Uterus (tissue), 4 donors: ENCODE results near the gene GIPC2. TPM values are rescaled to one million over a fixed set of nuclear protein-coding genes. Genes with fewer than 3 reads are reported as not detected.

Experiments
- DNase-seq, 2 donors: peaks; one replicate each; pipeline ENCODE4 v3.0.0-alpha.2; 2019 to 2020
- H3K27ac ChIP-seq, 2 donors: fragments of 200-600 bp; sonication (generic); 1 replicate in 1 of 2; 2 replicates in 1 of 2; pipeline ENCODE4 v1.5.1; 2016 to 2018
- H3K27me3 ChIP-seq, 2 donors: fragments of 200-600 bp; sonication (generic); one replicate each; pipeline ENCODE4 v1.5.1; 2018 to 2019; ENCODE audit warnings: control low read depth in 1 of 2
- H3K36me3 ChIP-seq, 2 donors: fragments of 200-600 bp; sonication (generic); one replicate each; pipeline ENCODE4 v1.5.1; 2019; ENCODE audit warnings: control low read depth in 1 of 2
- H3K4me1 ChIP-seq, 2 donors: fragments of 200-600 bp; sonication (generic); one replicate each; pipeline ENCODE4 v1.5.1; 2018 to 2019; ENCODE audit warnings: control low read depth in 1 of 2
- H3K4me3 ChIP-seq, 2 donors: fragments of 200-600 bp; sonication (generic); 1 replicate in 1 of 2; 2 replicates in 1 of 2; pipeline ENCODE4 v1.5.1; 2018 to 2019; ENCODE audit warnings: mild to moderate bottlenecking in 1 of 2
- H3K9me3 ChIP-seq, 2 donors: fragments of 200-600 bp; sonication (generic); one replicate each; pipeline ENCODE4 v1.5.1; 2019; ENCODE audit warnings: control low read depth in 1 of 2
- CTCF ChIP-seq, 4 experiments: fragments of 200-600 bp in 2 of 4; fragments of 450-650 bp in 2 of 4; sonication (generic) in 2 of 4; IDR thresholded peaks; one replicate each; pipeline ENCODE4 v1.5.1; 2016 to 2019; ENCODE audit warnings: antibody characterized with exemption in 4 of 4, mild to moderate bottlenecking in 2 of 4, moderate library complexity in 1 of 4
- POLR2A ChIP-seq, 2 donors: fragments of 450-650 bp; IDR thresholded peaks; one replicate each; pipeline ENCODE4 v1.6.1; 2016; ENCODE audit warnings: antibody characterized with exemption in 2 of 2, mild to moderate bottlenecking in 1 of 2, moderate library complexity in 1 of 2
- intact Hi-C: fragments of 100-400 bp; cut with DNase I; formaldehyde crosslinking; loops from one replicate; pipeline ENCODE4 v1.15.1; 2023; ENCODE audit warnings: low total_unique reads
- total RNA-seq, 4 donors: library from RNA; depleted of rRNA in 3 of 4; stranded (reverse); fragments of >200 nt in 3 of 4; gene quantifications; one replicate each; pipeline versions ENCODE4 v1.1.0 to v1.2.4, GENCODE V29; 2014 to 2023
- donor health status: DM: yes; HTN: yes; CAD: no.

Gene GIPC2
- total RNA-seq, 4 donors from 2014 or later, result 3.6 to 8.2 (median 5.8) TPM

DNA sequence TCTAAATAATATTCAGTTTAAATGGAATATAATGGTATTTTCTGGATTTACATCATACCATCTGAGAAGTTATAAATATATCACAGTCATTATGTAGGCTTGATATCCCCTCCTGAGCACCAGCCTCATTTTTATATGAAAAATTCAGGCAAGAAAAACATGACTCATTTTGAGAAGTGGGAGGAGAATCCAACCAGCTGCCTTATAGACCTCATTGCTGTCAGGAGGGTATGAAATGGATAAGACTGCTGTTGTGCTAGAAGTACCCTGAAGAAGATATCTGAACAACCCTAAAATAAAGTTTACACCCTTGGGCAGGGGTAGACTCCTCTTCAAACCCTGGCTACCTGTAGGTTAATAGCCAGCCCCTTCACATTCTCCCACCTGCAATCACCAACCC, 8.8 kb downstream of the GIPC2 start:
- Histone ChIP-seq H3K27ac (no peak overlapping the region), H3K27me3 (no peaks in the 10 kb centered on the region), H3K4me1 (no peaks in the 10 kb centered on the region), H3K4me3 (no peak overlapping the region), H3K36me3 (no peaks in the 10 kb centered on the region), H3K9me3 (no peaks in the 10 kb centered on the region)
- intact Hi-C loops, result no loop called here
- DNase-seq, result no peak
- TF ChIP-seq POLR2A (IDR thresholded peaks at IDR 0.05) (no peak), CTCF (IDR thresholded peaks at IDR 0.05) (no peak)

DNA sequence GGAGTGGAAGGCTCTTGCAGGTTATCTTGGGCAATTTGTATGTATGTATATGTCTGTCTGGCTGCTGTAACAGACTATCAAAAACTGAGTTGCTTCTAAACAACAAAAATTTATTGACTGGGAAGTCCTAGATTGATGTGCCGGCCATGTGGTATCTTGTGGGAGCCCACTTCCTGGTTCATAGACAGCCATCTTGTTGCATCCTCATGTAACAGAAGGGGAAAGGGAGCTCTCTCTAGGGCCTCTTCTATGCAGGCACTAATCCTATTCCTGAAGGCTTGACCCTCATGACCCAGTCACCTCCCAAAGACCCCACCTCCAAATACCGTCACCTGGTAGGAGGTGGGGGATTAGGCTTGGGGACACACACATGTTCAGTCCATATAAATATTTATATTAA, 9.2 kb downstream of the GIPC2 start:
- Histone ChIP-seq H3K27ac (no peak overlapping the region), H3K27me3 (no peaks in the 10 kb centered on the region), H3K9me3 (no peaks in the 10 kb centered on the region), H3K4me1 (no peaks in the 10 kb centered on the region), H3K4me3 (no peak overlapping the region), H3K36me3 (no peaks in the 10 kb centered on the region)
- DNase-seq, result no peak
- TF ChIP-seq CTCF (IDR thresholded peaks at IDR 0.05) (no peak), POLR2A (IDR thresholded peaks at IDR 0.05) (no peak)
- intact Hi-C loops, result no loop called here

GRCh38 chr1:78055565-78056132, 9.9 kb downstream of the GIPC2 start:
- Histone ChIP-seq H3K4me3 (no peak overlapping the region), H3K36me3 (no peaks in the 10 kb centered on the region), H3K4me1 (no peaks in the 10 kb centered on the region), H3K27ac (no peak overlapping the region), H3K27me3 (no peaks in the 10 kb centered on the region), H3K9me3 (no peaks in the 10 kb centered on the region)
- intact Hi-C loops, result no loop called here
- DNase-seq, result no peak
- no peak for TF ChIP-seq CTCF (IDR thresholded peaks at IDR 0.05)
- no peak for TF ChIP-seq POLR2A (IDR thresholded peaks at IDR 0.05)

DNA sequence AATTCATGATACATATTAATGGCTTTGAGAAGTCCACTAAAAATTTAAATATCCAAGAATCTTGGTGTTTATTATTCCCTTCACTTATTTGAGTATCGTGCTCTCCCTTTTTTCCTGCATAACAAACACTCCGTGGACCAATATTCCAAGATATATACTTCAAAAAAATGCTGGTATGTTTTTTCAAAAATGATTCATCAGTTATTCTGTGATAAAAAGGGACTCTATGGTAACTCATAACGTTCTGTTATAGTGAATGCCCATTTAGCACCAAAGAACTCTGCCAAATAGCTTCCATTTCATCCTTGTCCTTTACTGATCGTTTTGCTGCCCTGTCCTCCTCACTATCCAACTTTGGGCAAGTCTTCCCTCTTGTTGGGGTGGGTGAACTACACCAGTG, 12.9 kb downstream of the GIPC2 start:
- no peaks in the 10 kb centered on the region for H3K4me1 ChIP-seq
- no peak overlapping the region for H3K4me3 ChIP-seq
- no peak for TF ChIP-seq POLR2A (IDR thresholded peaks at IDR 0.05)
- no peak for TF ChIP-seq CTCF (IDR thresholded peaks at IDR 0.05)
- H3K36me3 ChIP-seq, result no peaks in the 10 kb centered on the region
- intact Hi-C loops, result no loop called here
- no peaks in the 10 kb centered on the region for H3K27me3 ChIP-seq
- H3K9me3 ChIP-seq, result no peaks in the 10 kb centered on the region
- no peak for DNase-seq
- no peak overlapping the region for H3K27ac ChIP-seq

- H3K4me3 ChIP-seq, result no peak overlapping the region
- H3K27ac ChIP-seq, result no peak overlapping the region
- H3K9me3 ChIP-seq, result no peaks in the 10 kb centered on the region
- no peaks in the 10 kb centered on the region for H3K4me1 ChIP-seq
- no peak for TF ChIP-seq CTCF (IDR thresholded peaks at IDR 0.05)
- TF ChIP-seq POLR2A (IDR thresholded peaks at IDR 0.05), result no peak
- intact Hi-C loops, result no loop called here
- H3K36me3 ChIP-seq, result no peaks in the 10 kb centered on the region
- DNase-seq, result no peak
- H3K27me3 ChIP-seq, result no peaks in the 10 kb centered on the region
Observed at GRCh38 chr1:78060857-78061563, 15.2 kb downstream of the GIPC2 start.
